ENCODE data around the gene MTR. TPM values are rescaled to one million over a fixed set of nuclear protein-coding genes. Genes with fewer than 3 reads are reported as not detected.

MTR gene
- total and polyA plus RNA-seq, 7 experiments from 2014 or later: 19.8 to 78.8 (median 46.4) TPM

DNA sequence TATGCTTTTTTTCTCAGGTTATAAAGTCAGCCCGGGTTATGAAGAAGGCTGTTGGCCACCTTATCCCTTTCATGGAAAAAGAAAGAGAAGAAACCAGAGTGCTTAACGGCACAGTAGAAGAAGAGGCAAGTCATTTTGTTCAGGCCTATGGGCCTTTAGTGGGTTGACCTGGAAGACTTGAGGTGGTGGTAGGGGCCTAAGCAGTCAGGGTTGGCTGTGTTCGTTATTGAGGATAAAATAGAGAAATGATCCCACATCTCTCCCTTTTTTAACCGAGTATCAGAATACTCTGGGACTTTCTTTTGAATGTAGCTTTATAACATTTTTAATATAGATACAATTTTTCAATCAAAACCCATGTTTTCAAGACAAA is 67.1 kb downstream of the MTR start:
- peak overlapping the region in 4 of 10 donors; percentile 39 to 73 (median 64) for H3K4me3 Mint-ChIP-seq
- intact Hi-C loops (cut with micrococcal nuclease): no loop called here
- H3K36me3 Mint-ChIP-seq: peaks cover 23 to 85% (median 68%) of the 10 kb centered on the region in 5 donors
- H3K36me3 ChIP-seq (ENCODE audit: control insufficient read depth in 2 of 3, insufficient read depth in 3 of 3, low read length in 3 of 3): peaks cover 4 to 52% (median 9%) of the 10 kb centered on the region in 3 experiments
- H3K27me3 Mint-ChIP-seq: no peaks in the 10 kb centered on the region
- no peaks in the 10 kb centered on the region for H3K9me3 ChIP-seq (ENCODE audit: control insufficient read depth in 2 of 3, low read length in 3 of 3)
- DNase-seq: no peak
- ATAC-seq: no peak
- H3K9me3 Mint-ChIP-seq: peaks cover 0 to 5% (median 0%) of the 10 kb centered on the region in 11 donors
- H3K4me3 ChIP-seq (ENCODE audit: low read length): no peak overlapping the region
- peak overlapping the region in 8 of 9 donors; percentile 73 to 87 (median 81) for H3K27ac Mint-ChIP-seq
- ChIA-PET POLR2A (interaction anchor here (0.6 to 0.7 kb wide), 2 partner anchors 29 to 31 kb away, joined by 3 to 4 read pairs; no protein-coding TSS in a partner anchor), CTCF (interaction anchor here (0.6 kb wide), 1 partner anchor 762 kb away, joined by 3 read pairs; no protein-coding TSS in a partner anchor)
- peaks cover 11 to 51% (median 29%) of the 10 kb centered on the region in 7 donors for H3K4me1 Mint-ChIP-seq
- H3K4me1 ChIP-seq (ENCODE audit: control insufficient read depth in 2 of 2, insufficient read depth in 2 of 2, low read length in 2 of 2): peaks cover 0 to 15% of the 10 kb centered on the region in 2 donors
- no peaks in the 10 kb centered on the region for H3K27me3 ChIP-seq (ENCODE audit: control insufficient read depth in 2 of 2, insufficient read depth in 2 of 2, low read length in 2 of 2)
- no peak overlapping the region for H3K27ac ChIP-seq (ENCODE audit: low read depth, low read length)

DNA sequence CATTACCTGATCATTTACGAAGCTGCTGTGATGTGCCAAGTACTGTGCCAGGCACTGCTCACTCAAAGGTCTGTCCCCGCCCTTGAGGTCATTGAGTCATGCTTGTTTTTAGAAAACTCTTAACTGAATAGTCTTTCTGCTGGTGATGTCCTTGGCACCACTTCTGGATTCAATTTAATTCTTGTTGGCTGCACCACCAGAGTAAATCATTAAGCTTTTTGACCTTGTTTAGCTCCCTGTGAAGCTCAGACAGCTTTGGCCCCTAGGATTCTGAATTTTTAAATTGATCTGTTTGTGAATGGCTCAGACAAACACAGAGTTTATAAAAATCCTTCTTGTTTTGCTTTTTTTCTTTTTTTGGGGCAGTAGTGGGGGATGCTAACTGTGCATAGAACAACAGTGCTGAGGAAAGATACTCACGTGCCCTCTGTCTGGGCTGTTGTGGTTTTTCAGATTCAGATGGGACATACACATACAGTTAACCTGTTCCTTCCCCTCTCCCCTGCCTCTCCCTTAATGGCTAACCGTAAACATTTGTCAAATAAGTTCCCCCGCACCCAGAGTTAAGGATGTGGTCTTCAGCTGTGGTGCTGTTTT is 67.6 kb downstream of the MTR start:
- Histone ChIP-seq H3K27ac (ENCODE audit: low read depth, low read length) (no peak overlapping the region), H3K4me1 (ENCODE audit: control insufficient read depth in 2 of 2, insufficient read depth in 2 of 2, low read length in 2 of 2) (peaks cover 0 to 15% of the 10 kb centered on the region in 2 donors), H3K27me3 (ENCODE audit: control insufficient read depth in 2 of 2, insufficient read depth in 2 of 2, low read length in 2 of 2) (no peaks in the 10 kb centered on the region), H3K4me3 (ENCODE audit: low read length) (no peak overlapping the region), H3K36me3 (ENCODE audit: control insufficient read depth in 2 of 3, insufficient read depth in 3 of 3, low read length in 3 of 3) (peaks cover 0 to 47% (median 9%) of the 10 kb centered on the region in 3 experiments), H3K9me3 (ENCODE audit: control insufficient read depth in 2 of 3, low read length in 3 of 3) (no peaks in the 10 kb centered on the region)
- intact Hi-C loops (cut with micrococcal nuclease): no loop called here
- ChIA-PET POLR2A (no interaction called here), CTCF (no interaction called here)
- Mint-ChIP-seq H3K27ac (peak overlapping the region in 7 of 9 donors; percentile 6 to 84 (median 73)), H3K27me3 (no peaks in the 10 kb centered on the region), H3K4me1 (peaks cover 11 to 49% (median 26%) of the 10 kb centered on the region in 7 donors), H3K9me3 (peaks cover 0 to 5% (median 0%) of the 10 kb centered on the region in 11 donors), H3K4me3 (peak overlapping the region in 4 of 10 donors; percentile 37 to 71 (median 43)), H3K36me3 (peaks cover 23 to 85% (median 68%) of the 10 kb centered on the region in 5 donors)
- ATAC-seq: no peak
- DNase-seq: no peak

DNA sequence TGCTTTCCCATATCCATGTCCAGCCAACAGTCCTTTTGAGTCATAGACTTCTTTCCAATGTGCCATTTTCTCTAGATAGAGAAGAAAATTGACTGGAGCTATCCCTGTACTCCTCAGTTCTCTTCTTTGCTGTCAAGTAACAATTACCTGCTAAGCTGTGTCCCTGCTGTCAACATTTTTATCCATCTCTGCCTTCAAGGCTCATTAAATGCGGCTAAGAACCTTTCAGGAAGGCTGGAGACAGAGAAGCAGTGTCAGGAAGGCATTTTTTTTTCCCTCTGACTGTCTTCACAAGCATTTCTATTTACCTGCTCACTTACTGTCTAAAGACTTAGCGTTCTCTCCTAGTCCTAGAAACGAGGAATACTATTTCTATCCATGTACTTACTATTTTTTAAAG is 69.1 kb downstream of the MTR start:
- intact Hi-C loops (cut with micrococcal nuclease): no loop called here
- Histone ChIP-seq H3K4me3 (ENCODE audit: low read length) (no peak overlapping the region), H3K27ac (ENCODE audit: low read depth, low read length) (no peak overlapping the region), H3K36me3 (ENCODE audit: control insufficient read depth in 2 of 3, insufficient read depth in 3 of 3, low read length in 3 of 3) (peaks cover 0 to 36% (median 9%) of the 10 kb centered on the region in 3 experiments), H3K9me3 (ENCODE audit: control insufficient read depth in 2 of 3, low read length in 3 of 3) (no peaks in the 10 kb centered on the region), H3K4me1 (ENCODE audit: control insufficient read depth in 2 of 2, insufficient read depth in 2 of 2, low read length in 2 of 2) (peaks cover 0 to 15% of the 10 kb centered on the region in 2 donors), H3K27me3 (ENCODE audit: control insufficient read depth in 2 of 2, insufficient read depth in 2 of 2, low read length in 2 of 2) (no peaks in the 10 kb centered on the region)
- ChIA-PET POLR2A (no interaction called here), CTCF (interaction anchor here (0.6 kb wide), 1 partner anchor 29 kb away, joined by 3 read pairs; no protein-coding TSS in a partner anchor)
- H3K36me3 Mint-ChIP-seq: peaks cover 20 to 74% (median 60%) of the 10 kb centered on the region in 5 donors
- DNase-seq (no peak), ATAC-seq (no peak)
- H3K4me1 Mint-ChIP-seq: peaks cover 7 to 35% (median 25%) of the 10 kb centered on the region in 7 donors
- H3K9me3 Mint-ChIP-seq: peaks cover 0 to 5% (median 0%) of the 10 kb centered on the region in 11 donors
- H3K4me3 Mint-ChIP-seq: no peak overlapping the region
- no peaks in the 10 kb centered on the region for H3K27me3 Mint-ChIP-seq
- peak overlapping the region in 2 of 9 donors; percentile 5 to 36 for H3K27ac Mint-ChIP-seq

DNA sequence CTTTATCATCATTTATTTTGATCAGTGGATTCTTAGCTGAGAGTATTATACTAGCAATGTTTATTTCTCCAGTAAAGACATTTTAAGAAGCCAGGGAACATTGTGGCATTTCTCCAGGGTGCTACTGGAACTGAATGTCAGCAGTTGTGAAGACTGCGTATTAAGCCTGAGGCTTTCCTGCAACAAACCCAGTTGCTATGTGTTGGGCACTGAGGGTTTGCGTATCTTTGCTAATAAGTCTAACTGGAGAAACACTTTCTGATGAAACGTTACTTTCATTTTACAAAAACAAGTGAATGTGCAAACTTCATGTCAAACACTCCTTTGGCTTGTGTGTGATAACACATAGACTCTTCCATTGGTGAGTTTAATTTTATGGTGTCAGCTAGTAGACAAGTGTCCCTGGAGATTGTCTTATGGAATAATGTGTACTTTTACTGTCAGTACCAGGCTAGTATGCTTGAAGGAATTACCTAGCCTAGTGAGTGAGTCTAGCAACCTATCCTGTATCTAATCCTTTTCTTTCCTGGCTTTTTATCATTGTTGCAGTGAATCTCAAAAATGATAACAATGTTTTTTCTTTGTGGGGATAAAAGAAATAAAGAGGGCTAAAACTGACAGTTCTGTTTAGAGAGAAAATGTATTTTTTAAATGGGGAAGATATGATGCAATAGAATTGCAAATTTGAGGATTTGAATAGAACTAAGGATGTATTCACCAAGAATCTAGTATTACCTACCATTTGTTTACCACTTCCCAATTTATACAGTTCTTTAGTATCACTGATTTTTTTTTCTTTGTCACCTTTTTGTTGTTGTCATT is 70.1 kb downstream of the MTR start:
- DNase-seq (no peak), ATAC-seq (no peak)
- Histone ChIP-seq H3K4me3 (ENCODE audit: low read length) (no peak overlapping the region), H3K4me1 (ENCODE audit: control insufficient read depth in 2 of 2, insufficient read depth in 2 of 2, low read length in 2 of 2) (peaks cover 0 to 15% of the 10 kb centered on the region in 2 donors), H3K9me3 (ENCODE audit: control insufficient read depth in 2 of 3, low read length in 3 of 3) (no peaks in the 10 kb centered on the region), H3K27ac (ENCODE audit: low read depth, low read length) (no peak overlapping the region), H3K27me3 (ENCODE audit: control insufficient read depth in 2 of 2, insufficient read depth in 2 of 2, low read length in 2 of 2) (no peaks in the 10 kb centered on the region), H3K36me3 (ENCODE audit: control insufficient read depth in 2 of 3, insufficient read depth in 3 of 3, low read length in 3 of 3) (peaks cover 0 to 27% (median 9%) of the 10 kb centered on the region in 3 experiments)
- intact Hi-C loops (cut with micrococcal nuclease): no loop called here
- Mint-ChIP-seq H3K36me3 (peaks cover 20 to 65% (median 52%) of the 10 kb centered on the region in 5 donors), H3K9me3 (peaks cover 0 to 5% (median 0%) of the 10 kb centered on the region in 11 donors), H3K4me1 (peaks cover 4 to 29% (median 25%) of the 10 kb centered on the region in 7 donors), H3K4me3 (no peak overlapping the region), H3K27ac (peak overlapping the region in 5 of 9 donors; percentile 26 to 73 (median 48)), H3K27me3 (no peaks in the 10 kb centered on the region)
- CTCF ChIA-PET: no interaction called here
- POLR2A ChIA-PET: no interaction called here

DNA sequence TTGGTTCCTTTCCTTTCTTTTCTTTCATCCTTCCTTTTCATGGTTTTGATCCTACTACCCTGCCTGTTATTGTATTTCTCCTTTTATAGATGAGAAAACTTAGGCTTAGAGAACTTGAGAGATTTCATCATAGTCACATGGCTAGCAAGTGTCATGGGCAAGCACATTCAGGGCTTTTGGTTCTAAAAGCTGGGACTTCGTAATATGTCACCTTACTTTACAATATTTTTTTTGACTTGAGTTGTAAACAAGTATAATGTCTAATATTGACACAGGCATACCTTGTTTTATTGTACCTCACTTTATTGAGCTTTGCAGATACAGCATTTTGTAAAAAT is 70.7 kb downstream of the MTR start:
- H3K9me3 ChIP-seq (ENCODE audit: control insufficient read depth in 2 of 3, low read length in 3 of 3): no peaks in the 10 kb centered on the region

DNA sequence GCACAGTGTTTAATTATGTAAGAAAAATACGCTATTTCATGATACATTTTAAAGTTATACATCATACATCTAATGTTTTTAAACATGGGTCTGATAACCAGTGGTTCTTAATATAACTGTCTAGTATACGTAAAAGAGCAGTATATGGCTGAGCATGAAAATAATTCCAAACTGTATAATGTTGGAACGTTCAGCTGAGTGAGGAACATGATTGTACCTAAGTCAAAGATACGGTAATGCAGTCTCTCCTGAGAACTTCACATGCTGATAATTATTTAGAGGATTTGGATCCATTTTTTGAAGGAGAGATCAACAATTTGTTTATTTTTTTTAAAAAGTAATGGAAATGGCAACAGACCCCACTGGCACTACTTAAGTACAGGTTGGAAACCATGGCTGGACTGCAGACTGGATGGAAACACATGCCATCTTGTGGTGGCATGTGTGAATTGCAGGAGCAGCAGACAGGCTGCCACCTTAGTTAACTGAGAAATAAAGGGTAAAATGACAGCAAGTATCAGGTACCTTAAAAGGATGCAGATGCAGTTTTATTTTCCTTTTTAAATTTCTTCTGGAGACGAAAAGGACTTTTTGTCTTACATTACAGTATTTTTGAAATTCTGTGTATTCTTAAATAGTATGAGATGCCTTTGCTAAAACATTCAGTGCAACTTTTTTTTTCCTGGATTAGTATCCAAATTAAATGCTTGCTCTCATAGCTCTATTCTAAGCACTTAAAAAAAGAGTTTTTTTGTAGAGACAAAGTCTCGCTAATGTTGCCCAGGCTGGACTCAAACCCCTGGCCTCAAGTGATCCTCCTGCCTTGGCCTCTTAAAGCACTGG is 73.8 kb downstream of the MTR start:
- Mint-ChIP-seq H3K27me3 (no peaks in the 10 kb centered on the region), H3K9me3 (no peaks in the 10 kb centered on the region), H3K4me1 (peaks cover 0 to 16% (median 0%) of the 10 kb centered on the region in 7 donors), H3K4me3 (no peak overlapping the region), H3K27ac (peak overlapping the region in 1 of 9 donors; percentile 41), H3K36me3 (peaks cover 15 to 50% (median 42%) of the 10 kb centered on the region in 5 donors)
- Histone ChIP-seq H3K27me3 (ENCODE audit: control insufficient read depth in 2 of 2, insufficient read depth in 2 of 2, low read length in 2 of 2) (no peaks in the 10 kb centered on the region), H3K4me1 (ENCODE audit: control insufficient read depth in 2 of 2, insufficient read depth in 2 of 2, low read length in 2 of 2) (no peaks in the 10 kb centered on the region), H3K36me3 (ENCODE audit: control insufficient read depth in 2 of 3, insufficient read depth in 3 of 3, low read length in 3 of 3) (peaks cover 0 to 30% (median 3%) of the 10 kb centered on the region in 3 experiments), H3K27ac (ENCODE audit: low read depth, low read length) (no peak overlapping the region), H3K9me3 (ENCODE audit: control insufficient read depth in 2 of 3, low read length in 3 of 3) (no peaks in the 10 kb centered on the region), H3K4me3 (ENCODE audit: low read length) (no peak overlapping the region)
- POLR2A ChIA-PET: no interaction called here
- intact Hi-C loops (cut with micrococcal nuclease): loop anchor here (1.0 to 2.0 kb wide), 8 partner anchors 74 to 766 kb away; partner anchors contain the start of genes HEATR1 (in 2 of the 2) and MTR (in 1 of the 2)
- DNase-seq (peak in 8 of 9 donors; percentile 14 to 58 (median 46)), ATAC-seq (peak; percentile 73)
- CTCF ChIA-PET: interaction anchor here (1.2 to 1.5 kb wide), 2 partner anchors 110 to 263 kb away, joined by 3 to 4 read pairs; no protein-coding TSS in a partner anchor

More for the DNA sequence above, 70.7 kb downstream of the MTR start:
- no peak for DNase-seq
- ChIA-PET CTCF (no interaction called here), POLR2A (no interaction called here)
- Histone ChIP-seq H3K4me1 (ENCODE audit: control insufficient read depth in 2 of 2, insufficient read depth in 2 of 2, low read length in 2 of 2) (peaks cover 0 to 14% of the 10 kb centered on the region in 2 donors), H3K4me3 (ENCODE audit: low read length) (no peak overlapping the region), H3K36me3 (ENCODE audit: control insufficient read depth in 2 of 3, insufficient read depth in 3 of 3, low read length in 3 of 3) (peaks cover 0 to 22% (median 9%) of the 10 kb centered on the region in 3 experiments), H3K27ac (ENCODE audit: low read depth, low read length) (no peak overlapping the region), H3K27me3 (ENCODE audit: control insufficient read depth in 2 of 2, insufficient read depth in 2 of 2, low read length in 2 of 2) (no peaks in the 10 kb centered on the region)
- Mint-ChIP-seq H3K9me3 (peaks cover 0 to 5% (median 0%) of the 10 kb centered on the region in 11 donors), H3K4me3 (no peak overlapping the region), H3K27ac (peak overlapping the region in 5 of 9 donors; percentile 10 to 73 (median 49)), H3K36me3 (peaks cover 21 to 65% (median 56%) of the 10 kb centered on the region in 5 donors), H3K4me1 (peaks cover 6 to 27% (median 23%) of the 10 kb centered on the region in 7 donors), H3K27me3 (no peaks in the 10 kb centered on the region)
- no peak for ATAC-seq
- intact Hi-C loops (cut with micrococcal nuclease): no loop called here
